ENCODE results near the gene CDK17.
"Not testable (repeated sequence)": the region's sequence is repeated elsewhere in the genome, so short reads cannot be mapped to it uniquely, and the experiment has no call there.

Gene CDK17

GRCh38 chr12:96344124-96344695 is 56.0 kb downstream of the CDK17 start:
- Histone ChIP-seq H3K9ac (ENCODE audit: low read depth in 1 of 2, low read length in 2 of 2) (no peak overlapping the region), H3K27ac (ENCODE audit: low read depth in 2 of 2, low read length in 2 of 2) (no peak overlapping the region), H3K27me3 (ENCODE audit: control insufficient read depth in 2 of 2, insufficient read depth in 2 of 2, low read length in 2 of 2) (no peaks in the 10 kb centered on the region), H3K9me3 (ENCODE audit: control insufficient read depth in 2 of 2, low read length in 2 of 2) (peaks cover 0 to 3% of the 10 kb centered on the region in 2 donors), H3K36me3 (ENCODE audit: control insufficient read depth in 2 of 2, insufficient read depth in 2 of 2, low read length in 2 of 2) (no peaks in the 10 kb centered on the region), H3K4me3 (ENCODE audit: low read length in 2 of 2) (no peak overlapping the region), H3K4me1 (ENCODE audit: control insufficient read depth in 2 of 2, insufficient read depth in 2 of 2, low read length in 2 of 2) (peaks cover 3 to 4% of the 10 kb centered on the region in 2 donors)

- H3K9me3 ChIP-seq (ENCODE audit: control insufficient read depth in 2 of 2, low read length in 2 of 2): peaks cover 0 to 3% of the 10 kb centered on the region in 2 donors
- H3K4me1 ChIP-seq (ENCODE audit: control insufficient read depth in 2 of 2, insufficient read depth in 2 of 2, low read length in 2 of 2): peaks cover 4 to 7% of the 10 kb centered on the region in 2 donors
- H3K9ac ChIP-seq (ENCODE audit: low read depth in 1 of 2, low read length in 2 of 2): no peak overlapping the region
- no peaks in the 10 kb centered on the region for H3K36me3 ChIP-seq (ENCODE audit: control insufficient read depth in 2 of 2, insufficient read depth in 2 of 2, low read length in 2 of 2)
- no peak overlapping the region for H3K27ac ChIP-seq (ENCODE audit: low read depth in 2 of 2, low read length in 2 of 2)
- no peaks in the 10 kb centered on the region for H3K27me3 ChIP-seq (ENCODE audit: control insufficient read depth in 2 of 2, insufficient read depth in 2 of 2, low read length in 2 of 2)
- no peak overlapping the region for H3K4me3 ChIP-seq (ENCODE audit: low read length in 2 of 2)
These were observed 56.8 kb downstream of the CDK17 start for GRCh38 chr12:96343347-96343954.

GRCh38 chr12:96339666-96340065 is 60.6 kb downstream of the CDK17 start:
- not testable (repeated sequence) for H3K27me3 ChIP-seq (ENCODE audit: control insufficient read depth in 2 of 2, insufficient read depth in 2 of 2, low read length in 2 of 2); H3K9ac ChIP-seq (ENCODE audit: low read depth in 1 of 2, low read length in 2 of 2); H3K36me3 ChIP-seq (ENCODE audit: control insufficient read depth in 2 of 2, insufficient read depth in 2 of 2, low read length in 2 of 2); H3K4me1 ChIP-seq (ENCODE audit: control insufficient read depth in 2 of 2, insufficient read depth in 2 of 2, low read length in 2 of 2); H3K4me3 ChIP-seq (ENCODE audit: low read length in 2 of 2); H3K27ac ChIP-seq (ENCODE audit: low read depth in 2 of 2, low read length in 2 of 2); H3K9me3 ChIP-seq (ENCODE audit: control insufficient read depth in 2 of 2, low read length in 2 of 2)

- Histone ChIP-seq H3K27ac (ENCODE audit: low read depth in 2 of 2, low read length in 2 of 2) (no peak overlapping the region), H3K4me1 (ENCODE audit: control insufficient read depth in 2 of 2, insufficient read depth in 2 of 2, low read length in 2 of 2) (peaks cover 0 to 4% of the 10 kb centered on the region in 2 donors), H3K27me3 (ENCODE audit: control insufficient read depth in 2 of 2, insufficient read depth in 2 of 2, low read length in 2 of 2) (no peaks in the 10 kb centered on the region), H3K9ac (ENCODE audit: low read depth in 1 of 2, low read length in 2 of 2) (no peak overlapping the region), H3K4me3 (ENCODE audit: low read length in 2 of 2) (no peak overlapping the region), H3K9me3 (ENCODE audit: control insufficient read depth in 2 of 2, low read length in 2 of 2) (no peaks in the 10 kb centered on the region), H3K36me3 (ENCODE audit: control insufficient read depth in 2 of 2, insufficient read depth in 2 of 2, low read length in 2 of 2) (no peaks in the 10 kb centered on the region)
These were observed 61.3 kb downstream of the CDK17 start for GRCh38 chr12:96338852-96339471.

- Histone ChIP-seq H3K4me1 (ENCODE audit: control insufficient read depth in 2 of 2, insufficient read depth in 2 of 2, low read length in 2 of 2) (peaks cover 0 to 4% of the 10 kb centered on the region in 2 donors), H3K9ac (ENCODE audit: low read depth in 1 of 2, low read length in 2 of 2) (no peak overlapping the region), H3K9me3 (ENCODE audit: control insufficient read depth in 2 of 2, low read length in 2 of 2) (no peaks in the 10 kb centered on the region), H3K27ac (ENCODE audit: low read depth in 2 of 2, low read length in 2 of 2) (no peak overlapping the region), H3K27me3 (ENCODE audit: control insufficient read depth in 2 of 2, insufficient read depth in 2 of 2, low read length in 2 of 2) (no peaks in the 10 kb centered on the region), H3K4me3 (ENCODE audit: low read length in 2 of 2) (no peak overlapping the region), H3K36me3 (ENCODE audit: control insufficient read depth in 2 of 2, insufficient read depth in 2 of 2, low read length in 2 of 2) (no peaks in the 10 kb centered on the region)
These were observed 62.3 kb downstream of the CDK17 start for GRCh38 chr12:96337953-96338352.

- Histone ChIP-seq H3K9me3 (ENCODE audit: control insufficient read depth in 2 of 2, low read length in 2 of 2) (no peaks in the 10 kb centered on the region), H3K36me3 (ENCODE audit: control insufficient read depth in 2 of 2, insufficient read depth in 2 of 2, low read length in 2 of 2) (no peaks in the 10 kb centered on the region), H3K4me1 (ENCODE audit: control insufficient read depth in 2 of 2, insufficient read depth in 2 of 2, low read length in 2 of 2) (peaks cover 0 to 4% of the 10 kb centered on the region in 2 donors), H3K27me3 (ENCODE audit: control insufficient read depth in 2 of 2, insufficient read depth in 2 of 2, low read length in 2 of 2) (no peaks in the 10 kb centered on the region), H3K27ac (ENCODE audit: low read depth in 2 of 2, low read length in 2 of 2) (no peak overlapping the region), H3K4me3 (ENCODE audit: low read length in 2 of 2) (no peak overlapping the region), H3K9ac (ENCODE audit: low read depth in 1 of 2, low read length in 2 of 2) (no peak overlapping the region)
These were observed 63.8 kb downstream of the CDK17 start for GRCh38 chr12:96336489-96336888.

- Histone ChIP-seq H3K4me1 (ENCODE audit: control insufficient read depth in 2 of 2, insufficient read depth in 2 of 2, low read length in 2 of 2) (peaks cover 0 to 4% of the 10 kb centered on the region in 2 donors), H3K36me3 (ENCODE audit: control insufficient read depth in 2 of 2, insufficient read depth in 2 of 2, low read length in 2 of 2) (no peaks in the 10 kb centered on the region), H3K9me3 (ENCODE audit: control insufficient read depth in 2 of 2, low read length in 2 of 2) (no peaks in the 10 kb centered on the region), H3K4me3 (ENCODE audit: low read length in 2 of 2) (no peak overlapping the region), H3K27ac (ENCODE audit: low read depth in 2 of 2, low read length in 2 of 2) (no peak overlapping the region), H3K9ac (ENCODE audit: low read depth in 1 of 2, low read length in 2 of 2) (no peak overlapping the region), H3K27me3 (ENCODE audit: control insufficient read depth in 2 of 2, insufficient read depth in 2 of 2, low read length in 2 of 2) (no peaks in the 10 kb centered on the region)
These were observed 65.0 kb downstream of the CDK17 start for GRCh38 chr12:96335270-96335669.

- Histone ChIP-seq H3K4me1 (ENCODE audit: control insufficient read depth in 2 of 2, insufficient read depth in 2 of 2, low read length in 2 of 2) (peaks cover 0 to 4% of the 10 kb centered on the region in 2 donors), H3K27ac (ENCODE audit: low read depth in 2 of 2, low read length in 2 of 2) (no peak overlapping the region), H3K36me3 (ENCODE audit: control insufficient read depth in 2 of 2, insufficient read depth in 2 of 2, low read length in 2 of 2) (no peaks in the 10 kb centered on the region), H3K4me3 (ENCODE audit: low read length in 2 of 2) (no peak overlapping the region), H3K27me3 (ENCODE audit: control insufficient read depth in 2 of 2, insufficient read depth in 2 of 2, low read length in 2 of 2) (no peaks in the 10 kb centered on the region), H3K9me3 (ENCODE audit: control insufficient read depth in 2 of 2, low read length in 2 of 2) (no peaks in the 10 kb centered on the region), H3K9ac (ENCODE audit: low read depth in 1 of 2, low read length in 2 of 2) (no peak overlapping the region)
These were observed 65.7 kb downstream of the CDK17 start for GRCh38 chr12:96334502-96334901.

- Histone ChIP-seq H3K9ac (ENCODE audit: low read depth in 1 of 2, low read length in 2 of 2) (no peak overlapping the region), H3K4me3 (ENCODE audit: low read length in 2 of 2) (no peak overlapping the region), H3K27me3 (ENCODE audit: control insufficient read depth in 2 of 2, insufficient read depth in 2 of 2, low read length in 2 of 2) (no peaks in the 10 kb centered on the region)
These were observed 70.7 kb downstream of the CDK17 start for GRCh38 chr12:96329545-96329944.

GRCh38 chr12:96329018-96329417 is 71.2 kb downstream of the CDK17 start:
- Histone ChIP-seq H3K36me3 (ENCODE audit: control insufficient read depth in 2 of 2, insufficient read depth in 2 of 2, low read length in 2 of 2) (peaks cover 0 to 7% of the 10 kb centered on the region in 2 donors), H3K27me3 (ENCODE audit: control insufficient read depth in 2 of 2, insufficient read depth in 2 of 2, low read length in 2 of 2) (no peaks in the 10 kb centered on the region), H3K4me3 (ENCODE audit: low read length in 2 of 2) (no peak overlapping the region), H3K27ac (ENCODE audit: low read depth in 2 of 2, low read length in 2 of 2) (no peak overlapping the region), H3K4me1 (ENCODE audit: control insufficient read depth in 2 of 2, insufficient read depth in 2 of 2, low read length in 2 of 2) (no peaks in the 10 kb centered on the region), H3K9ac (ENCODE audit: low read depth in 1 of 2, low read length in 2 of 2) (no peak overlapping the region), H3K9me3 (ENCODE audit: control insufficient read depth in 2 of 2, low read length in 2 of 2) (no peaks in the 10 kb centered on the region)

More at GRCh38 chr12:96329545-96329944, 70.7 kb downstream of the CDK17 start:
- Histone ChIP-seq H3K9me3 (ENCODE audit: control insufficient read depth in 2 of 2, low read length in 2 of 2) (no peaks in the 10 kb centered on the region), H3K4me1 (ENCODE audit: control insufficient read depth in 2 of 2, insufficient read depth in 2 of 2, low read length in 2 of 2) (no peaks in the 10 kb centered on the region), H3K36me3 (ENCODE audit: control insufficient read depth in 2 of 2, insufficient read depth in 2 of 2, low read length in 2 of 2) (peaks cover 0 to 3% of the 10 kb centered on the region in 2 donors), H3K27ac (ENCODE audit: low read depth in 2 of 2, low read length in 2 of 2) (no peak overlapping the region)
